Duodenal mucosa (tissue), 2 donors: Measurements from ENCODE around the gene ZNF827.
A peak's percentile ranks its signal among the peaks of the same experiment; 100 is the strongest.

Source experiments
- H3K27ac ChIP-seq: one replicate; pipeline ENCODE4 v1.7.0; 2013; ENCODE audit warnings: low read depth, low read length
- H3K27me3 ChIP-seq, 2 donors: one replicate each; pipeline ENCODE4 v1.7.0; 2013; ENCODE audit warnings: low read length in 2 of 2, control low read depth in 1 of 2; ENCODE audit not compliant: insufficient read depth in 2 of 2, control insufficient read depth in 1 of 2
- H3K36me3 ChIP-seq, 2 donors: one replicate each; pipeline ENCODE4 v1.7.0; 2013; ENCODE audit warnings: low read length in 2 of 2, control low read depth in 1 of 2; ENCODE audit not compliant: insufficient read depth in 2 of 2, control insufficient read depth in 1 of 2
- H3K4me1 ChIP-seq, 2 donors: one replicate each; pipeline ENCODE4 v1.7.0; 2013; ENCODE audit warnings: low read length in 2 of 2, control low read depth in 1 of 2; ENCODE audit not compliant: insufficient read depth in 2 of 2, control insufficient read depth in 1 of 2
- H3K4me3 ChIP-seq, 2 donors: one replicate each; pipeline ENCODE4 v1.7.0; 2013; ENCODE audit warnings: low read length in 2 of 2, low read depth in 1 of 2
- H3K9ac ChIP-seq, 2 donors: one replicate each; pipeline ENCODE4 v1.7.0; 2013; ENCODE audit warnings: low read length in 2 of 2, low read depth in 1 of 2
- H3K9me3 ChIP-seq, 2 donors: one replicate each; pipeline ENCODE4 v1.7.0; 2013; ENCODE audit warnings: low read length in 2 of 2, control low read depth in 1 of 2; ENCODE audit not compliant: control insufficient read depth in 1 of 2

ZNF827 gene

GRCh38 chr4:145938618-145939440, at the start of gene ZNF827:
ZNF827 (minus strand) TSS chr4:145938823; CDS start chr4:145938407, 416 bp downstream.
- H3K9me3 ChIP-seq = no peaks in the 10 kb centered on the region
- peak within 1 kb of the TSS; percentile 84 for H3K27ac ChIP-seq
- peaks cover 15 to 17% of the 10 kb centered on the region in 2 donors for H3K4me1 ChIP-seq
- H3K36me3 ChIP-seq = no peaks in the 10 kb centered on the region
- H3K9ac ChIP-seq = peak within 1 kb of the TSS; percentile 84 to 98
- peak within 1 kb of the TSS; percentile 98 to 99 for H3K4me3 ChIP-seq
- H3K27me3 ChIP-seq = no peaks in the 10 kb centered on the region

DNA sequence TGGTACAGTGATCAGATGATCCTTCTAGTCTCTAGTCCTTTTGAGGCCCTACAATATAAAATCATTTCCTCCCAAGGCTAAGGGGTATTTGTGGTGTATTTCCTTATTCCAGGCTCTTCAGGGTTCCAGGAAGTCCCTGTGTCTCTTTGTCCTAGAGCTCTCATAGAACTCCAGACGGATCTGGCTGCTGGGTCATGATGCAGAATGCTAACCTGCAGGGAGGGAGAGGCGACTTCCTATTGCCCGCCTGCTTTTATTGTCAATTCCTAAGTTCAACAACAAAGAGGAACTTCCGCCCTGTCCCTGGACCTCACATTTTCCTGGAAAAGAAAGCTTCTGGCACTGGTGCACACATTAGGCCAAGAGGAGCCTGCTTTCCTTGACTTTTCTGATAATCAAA, 45.9 kb upstream of the ZNF827 start:
- no peak overlapping the region for H3K9ac ChIP-seq
- no peaks in the 10 kb centered on the region for H3K9me3 ChIP-seq
- no peaks in the 10 kb centered on the region for H3K27me3 ChIP-seq
- H3K4me1 ChIP-seq = no peaks in the 10 kb centered on the region
- no peak overlapping the region for H3K4me3 ChIP-seq
- no peaks in the 10 kb centered on the region for H3K36me3 ChIP-seq
- no peak overlapping the region for H3K27ac ChIP-seq

DNA sequence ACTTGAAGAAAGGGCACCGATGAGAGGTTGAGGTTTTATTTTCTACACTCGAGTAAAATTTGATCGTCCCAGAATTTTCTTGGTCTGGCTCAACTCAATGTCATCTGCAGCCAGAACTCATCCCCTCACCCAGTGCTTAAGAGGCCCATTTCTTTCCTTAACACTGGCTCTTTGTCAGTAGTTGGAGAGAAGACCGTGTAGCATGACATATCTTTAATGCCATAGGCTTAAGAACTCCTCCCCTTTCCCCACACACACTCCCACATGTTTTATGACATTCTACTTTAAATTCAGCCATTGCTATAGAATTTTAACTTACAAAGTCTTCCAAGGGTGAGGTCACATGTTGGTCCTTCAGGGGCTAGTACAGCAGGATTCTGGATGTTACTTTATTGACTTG, 44.2 kb upstream of the ZNF827 start:
- Histone ChIP-seq H3K4me1 (no peaks in the 10 kb centered on the region), H3K27me3 (no peaks in the 10 kb centered on the region), H3K4me3 (no peak overlapping the region), H3K36me3 (no peaks in the 10 kb centered on the region), H3K27ac (no peak overlapping the region), H3K9ac (no peak overlapping the region), H3K9me3 (no peaks in the 10 kb centered on the region)

GRCh38 chr4:145979160-145979559, 40.5 kb upstream of the ZNF827 start:
- no peak overlapping the region for H3K9ac ChIP-seq
- no peaks in the 10 kb centered on the region for H3K36me3 ChIP-seq
- H3K9me3 ChIP-seq = no peaks in the 10 kb centered on the region
- H3K4me3 ChIP-seq = no peak overlapping the region
- H3K4me1 ChIP-seq = no peaks in the 10 kb centered on the region
- no peaks in the 10 kb centered on the region for H3K27me3 ChIP-seq
- no peak overlapping the region for H3K27ac ChIP-seq

DNA sequence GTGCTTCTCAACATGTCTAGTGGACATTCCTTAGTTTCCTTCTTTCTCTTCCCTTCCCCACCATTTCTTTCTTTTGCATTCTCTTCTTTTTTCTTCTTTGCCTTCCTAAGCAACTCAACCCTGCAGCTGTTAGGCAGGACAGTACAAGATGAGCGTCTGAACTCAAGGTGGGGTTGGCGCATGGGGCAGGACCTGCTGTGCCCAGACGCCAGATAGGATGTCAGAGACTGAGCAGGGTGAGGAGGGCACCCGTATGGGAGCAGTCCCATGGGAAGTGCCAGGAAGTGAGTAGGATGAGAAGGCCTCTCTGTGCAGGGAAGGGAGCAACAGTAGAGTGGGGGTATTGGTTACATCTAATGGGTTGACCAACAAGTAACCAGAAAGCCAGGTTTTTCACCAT, 38.1 kb upstream of the ZNF827 start:
- no peak overlapping the region for H3K27ac ChIP-seq
- no peak overlapping the region for H3K9ac ChIP-seq
- no peak overlapping the region for H3K4me3 ChIP-seq
- no peaks in the 10 kb centered on the region for H3K4me1 ChIP-seq
- H3K9me3 ChIP-seq = no peaks in the 10 kb centered on the region
- H3K27me3 ChIP-seq = no peaks in the 10 kb centered on the region
- no peaks in the 10 kb centered on the region for H3K36me3 ChIP-seq

DNA sequence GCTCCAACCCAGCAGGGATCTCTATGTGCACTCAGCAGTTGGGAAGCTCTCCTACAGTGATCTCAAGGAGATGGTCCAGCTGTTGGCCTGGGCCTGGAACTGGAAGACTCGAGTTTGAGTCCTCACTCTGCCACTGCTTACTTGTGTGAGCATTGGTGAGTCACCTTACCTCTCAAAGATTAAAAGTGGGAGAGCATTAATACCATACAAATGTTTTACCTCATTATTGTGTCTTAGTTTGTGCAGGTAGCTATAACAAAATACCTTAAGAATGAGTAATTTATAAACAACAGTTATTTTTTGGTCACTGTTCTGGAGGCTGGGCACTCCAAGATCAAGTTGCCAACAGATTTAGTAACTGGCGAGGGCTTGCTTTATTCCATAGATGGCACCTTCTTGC, 21.4 kb upstream of the ZNF827 start:
- H3K9me3 ChIP-seq = no peaks in the 10 kb centered on the region
- H3K27ac ChIP-seq = no peak overlapping the region
- H3K9ac ChIP-seq = no peak overlapping the region
- H3K36me3 ChIP-seq = no peaks in the 10 kb centered on the region
- no peaks in the 10 kb centered on the region for H3K4me1 ChIP-seq
- no peak overlapping the region for H3K4me3 ChIP-seq
- H3K27me3 ChIP-seq = no peaks in the 10 kb centered on the region

GRCh38 chr4:145957302-145957701, 18.7 kb upstream of the ZNF827 start:
- Histone ChIP-seq H3K27ac (no peak overlapping the region), H3K36me3 (no peaks in the 10 kb centered on the region), H3K9me3 (no peaks in the 10 kb centered on the region), H3K4me3 (no peak overlapping the region), H3K27me3 (no peaks in the 10 kb centered on the region), H3K9ac (no peak overlapping the region), H3K4me1 (no peaks in the 10 kb centered on the region)

- Histone ChIP-seq H3K4me3 (no peak overlapping the region), H3K9ac (no peak overlapping the region), H3K9me3 (no peaks in the 10 kb centered on the region), H3K4me1 (no peaks in the 10 kb centered on the region), H3K36me3 (no peaks in the 10 kb centered on the region), H3K27me3 (no peaks in the 10 kb centered on the region), H3K27ac (no peak overlapping the region)
These were observed 17.8 kb upstream of the ZNF827 start for GRCh38 chr4:145956288-145956890.

- no peaks in the 10 kb centered on the region for H3K27me3 ChIP-seq
- no peaks in the 10 kb centered on the region for H3K36me3 ChIP-seq
- H3K27ac ChIP-seq = no peak overlapping the region
- no peaks in the 10 kb centered on the region for H3K9me3 ChIP-seq
- H3K4me1 ChIP-seq = no peaks in the 10 kb centered on the region
- H3K9ac ChIP-seq = no peak overlapping the region
- H3K4me3 ChIP-seq = no peak overlapping the region
These were observed 16.3 kb upstream of the ZNF827 start for GRCh38 chr4:145954924-145955339.

GRCh38 chr4:145951931-145952330, 13.3 kb upstream of the ZNF827 start:
- Histone ChIP-seq H3K9me3 (no peaks in the 10 kb centered on the region), H3K36me3 (no peaks in the 10 kb centered on the region), H3K27ac (no peak overlapping the region)

More at GRCh38 chr4:145951931-145952330, 13.3 kb upstream of the ZNF827 start:
- no peak overlapping the region for H3K9ac ChIP-seq
- H3K4me1 ChIP-seq = no peaks in the 10 kb centered on the region
- peaks cover 0 to 4% of the 10 kb centered on the region in 2 donors for H3K27me3 ChIP-seq
- H3K4me3 ChIP-seq = no peak overlapping the region
